ENCODE data around the gene ARV1. TPM values are rescaled to one million over a fixed set of nuclear protein-coding genes. Genes with fewer than 3 reads are reported as not detected.

Gene ARV1
- total RNA-seq, 1 experiment from 2014 or later: 8.0 TPM

- Histone ChIP-seq H4K20me1 (ENCODE audit: control insufficient read depth, insufficient read depth, insufficient read length) (no peaks in the 10 kb centered on the region), H3K27me3 (ENCODE audit: insufficient read depth, low read length) (no peaks in the 10 kb centered on the region), H3K14ac (ENCODE audit: insufficient read depth, low read length) (no peak overlapping the region), H2BK12ac (ENCODE audit: insufficient read length, low read depth, low read length) (no peak overlapping the region), H3K4me1 (ENCODE audit: insufficient read depth, low read length) (no peaks in the 10 kb centered on the region), H3K23me2 (ENCODE audit: insufficient read length, low read depth, low read length, poor library complexity, severe bottlenecking) (no peaks in the 10 kb centered on the region), H3K23ac (ENCODE audit: insufficient read length, low read depth, low read length) (no peak overlapping the region), H3K4ac (ENCODE audit: low read depth, low read length) (no peak overlapping the region), H3T11ph (ENCODE audit: low read length) (no peak overlapping the region), H2BK120ac (ENCODE audit: low read depth, low read length, poor library complexity, severe bottlenecking) (no peak overlapping the region), H3K9ac (ENCODE audit: extremely low read depth, insufficient read length, low read length) (no peak overlapping the region), H4K8ac (replicated peaks; ENCODE audit: insufficient read length, low read depth, low read length) (no peak overlapping the region), H2BK5ac (ENCODE audit: insufficient read length, low read length) (no peak overlapping the region), H3K9me3 (ENCODE audit: control insufficient read depth, low read depth, low read length) (no peaks in the 10 kb centered on the region), H4K5ac (ENCODE audit: insufficient read length, low read depth, low read length) (no peak overlapping the region), H3K18ac (ENCODE audit: insufficient read length, low read depth, low read length) (no peak overlapping the region), H3K79me1 (ENCODE audit: insufficient read depth, low read depth, low read length, poor library complexity, severe bottlenecking) (no peaks in the 10 kb centered on the region), H3K56ac (ENCODE audit: insufficient read length, low read depth, low read length) (no peak overlapping the region), H4K91ac (ENCODE audit: insufficient read length, low read depth, low read length) (no peak overlapping the region), H2AK5ac (ENCODE audit: insufficient read length, low read length) (no peak overlapping the region), H2BK20ac (ENCODE audit: low read depth, low read length, poor library complexity, severe bottlenecking) (no peak overlapping the region), H3K27ac (ENCODE audit: insufficient read length, low read depth, low read length) (no peak overlapping the region), H3K4me2 (ENCODE audit: insufficient read depth, insufficient read length, low read length) (no peak overlapping the region), H3K79me2 (ENCODE audit: insufficient read depth, low read length) (no peaks in the 10 kb centered on the region), H2BK15ac (ENCODE audit: low read depth, low read length) (no peak overlapping the region), H2AFZ (ENCODE audit: low read length) (no peak overlapping the region)
- H3K27ac Mint-ChIP-seq: no peak overlapping the region
- H3K4me1 Mint-ChIP-seq: no peaks in the 10 kb centered on the region
- peaks cover 0 to 4% (median 0%) of the 10 kb centered on the region in 3 experiments; a peak in 3 of 7 replicates for H3K36me3 Mint-ChIP-seq (ENCODE audit: insufficient read depth in 1 of 3, low read depth in 3 of 3)
- DNase-seq: no peak
- no peaks in the 10 kb centered on the region for H3K9me3 Mint-ChIP-seq
- no peaks in the 10 kb centered on the region; the same call in 1 of the 2 replicates for H3K27me3 Mint-ChIP-seq (ENCODE audit: low read depth)
- WGBS (ENCODE audit: extremely low coverage, insufficient read length, low lambda C conversion rate): no CpG with 5 or more reads among the region's 3 CpGs
- H3K4me3 Mint-ChIP-seq: no peak overlapping the region
- no peak for TF ChIP-seq CTCF (conservative IDR thresholded peaks at IDR 0.05)
Measured at GRCh38 chr1:230930986-230931385, 47.9 kb upstream of the ARV1 start.
